GM12892 (cell line): ENCODE measurements around the gene PDE1C.
"Not testable (repeated sequence)": the region's sequence is repeated elsewhere in the genome, so short reads cannot be mapped to it uniquely, and the experiment has no call there.

Source experiments
- DNase-seq: peaks from one replicate; pipeline ENCODE4 v3.0.0; 2011; ENCODE audit not compliant: insufficient read length
- FAIRE-seq: peaks from 2 replicates; lab custom pipeline; 2011; peaks lifted over from hg19 to GRCh38; lab: Jason Lieb, UNC
- POLR2A ChIP-seq: IDR thresholded peaks from 2 replicates; pipeline ENCODE4 v1.6.1; 2011; ENCODE audit warnings: low read depth, low read length, control low read depth
- POLR2AphosphoS5 ChIP-seq: IDR thresholded peaks from 2 replicates; pipeline ENCODE4 v1.6.1; 2011; ENCODE audit warnings: low read depth, low read length, control low read depth
- TAF1 ChIP-seq: IDR thresholded peaks from 2 replicates; pipeline ENCODE4 v1.6.1; 2011; ENCODE audit warnings: low read depth, mild to moderate bottlenecking, control low read depth, low read length, borderline replicate concordance

The PDE1C gene

GRCh38 chr7:31864646-31865045 is 205.6 kb downstream of the PDE1C start:
- DNase-seq (no peak), FAIRE-seq (no peak)
- TF ChIP-seq POLR2A (no peak), POLR2AphosphoS5 (no peak), TAF1 (no peak)

DNA sequence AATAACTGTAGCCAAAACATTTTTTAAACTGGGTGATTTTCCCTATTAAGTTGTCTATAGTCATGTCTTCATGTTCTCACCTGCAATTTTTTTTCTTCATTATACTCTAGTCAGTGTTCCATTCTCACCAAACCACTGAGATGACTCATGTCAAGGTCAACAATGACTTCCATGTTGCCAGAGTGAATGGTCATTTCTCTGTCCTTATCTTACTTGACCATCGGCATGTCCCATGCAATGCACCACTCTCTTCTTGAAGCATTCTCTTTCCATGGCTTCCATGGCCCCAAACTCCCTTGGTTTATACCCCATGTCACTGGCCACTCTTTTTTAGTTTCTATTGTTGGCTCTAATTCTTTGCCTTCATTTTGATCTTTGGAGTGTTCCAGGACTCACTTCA is 209.3 kb downstream of the PDE1C start:
- DNase-seq = no peak
- no peak for FAIRE-seq
- TF ChIP-seq POLR2AphosphoS5 (no peak), TAF1 (no peak), POLR2A (no peak)

GRCh38 chr7:31858055-31858454 is 212.2 kb downstream of the PDE1C start:
- no peak for DNase-seq
- no peak for FAIRE-seq
- TF ChIP-seq POLR2AphosphoS5 = no peak
- TF ChIP-seq TAF1 = no peak
- TF ChIP-seq POLR2A = no peak

DNA sequence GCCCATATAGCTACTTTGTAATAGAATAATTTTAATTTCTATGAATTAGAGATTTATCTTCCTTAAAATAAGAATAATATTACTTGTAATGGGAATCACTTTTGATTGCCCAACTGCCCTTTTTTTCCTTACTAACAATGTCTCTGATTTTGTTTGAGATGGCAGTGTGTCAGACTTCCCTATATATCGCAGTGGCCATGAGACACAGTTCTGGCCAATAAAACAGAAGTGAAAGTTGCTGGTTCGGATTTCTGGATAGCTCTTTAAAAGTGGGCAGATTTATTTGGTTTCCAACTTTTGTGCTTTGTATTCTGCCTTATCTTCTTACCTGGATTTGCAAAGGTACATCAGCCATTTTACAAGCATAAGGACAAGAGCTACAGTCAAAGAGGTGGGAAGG is 213.0 kb downstream of the PDE1C start:
- FAIRE-seq (no peak), DNase-seq (no peak)
- TF ChIP-seq POLR2AphosphoS5 (no peak), POLR2A (no peak), TAF1 (no peak)

DNA sequence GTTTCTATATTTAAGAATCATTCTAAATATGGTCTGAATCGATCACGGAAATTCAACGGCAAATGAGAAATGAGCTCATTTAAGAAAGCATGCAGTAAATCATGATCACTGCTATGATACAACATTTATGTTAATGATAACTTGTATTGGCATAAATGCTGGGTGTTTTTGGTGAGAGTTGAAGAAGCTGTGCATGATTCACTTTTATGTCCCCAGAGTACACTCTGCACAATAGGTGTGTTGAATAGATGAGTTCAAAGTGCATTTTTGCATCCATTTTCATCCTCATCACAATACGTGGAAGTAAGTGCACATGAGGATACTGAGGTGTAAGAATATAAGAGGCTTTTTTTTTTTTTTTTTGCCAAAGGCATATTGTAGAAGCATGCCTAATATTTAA is 213.9 kb downstream of the PDE1C start:
- TF ChIP-seq POLR2A = no peak
- TF ChIP-seq POLR2AphosphoS5 = no peak
- TF ChIP-seq TAF1 = no peak
- DNase-seq = no peak
- no peak for FAIRE-seq

DNA sequence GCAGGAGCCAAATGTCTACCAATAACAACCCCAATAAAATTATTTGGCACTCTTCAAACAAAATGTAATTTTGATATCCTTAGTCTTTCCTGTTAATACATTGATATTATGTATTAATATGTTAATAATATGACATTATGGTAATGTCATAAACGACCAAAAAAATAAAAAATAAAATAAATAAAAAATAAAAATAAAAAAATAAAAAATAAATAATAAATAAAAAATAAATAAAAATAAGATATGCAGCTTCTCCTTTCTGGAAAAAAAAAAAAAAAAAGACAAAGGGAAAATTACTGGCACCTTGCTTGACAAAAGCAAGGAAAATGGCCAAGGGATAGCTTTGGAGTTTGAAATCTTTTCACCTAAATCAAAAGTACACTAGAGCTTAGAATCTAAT is 214.7 kb downstream of the PDE1C start:
- DNase-seq (no peak), FAIRE-seq (no peak)
- no peak for TF ChIP-seq POLR2A
- TF ChIP-seq POLR2AphosphoS5 = no peak
- TF ChIP-seq TAF1 = no peak

GRCh38 chr7:31853380-31853779 is 216.8 kb downstream of the PDE1C start:
- DNase-seq (no peak), FAIRE-seq (no peak)

DNA sequence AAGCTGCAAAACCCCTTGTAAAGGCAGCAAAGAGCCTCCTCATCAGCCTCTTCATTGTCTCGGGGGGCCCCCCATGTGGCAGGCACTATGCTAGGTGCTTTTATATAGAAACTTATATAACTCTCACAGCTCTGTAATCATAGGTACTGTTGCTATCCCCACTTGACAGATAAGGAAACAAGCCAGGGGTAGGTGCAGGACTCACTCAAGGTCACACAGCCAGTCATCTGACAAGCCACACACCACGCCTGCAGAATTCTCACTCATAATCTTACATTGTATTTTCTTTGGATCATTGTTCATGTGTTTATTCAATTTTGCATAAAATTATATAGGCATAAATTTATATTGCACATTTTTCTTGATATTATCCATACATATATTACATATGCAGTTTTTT is 217.7 kb downstream of the PDE1C start:
- DNase-seq (no peak), FAIRE-seq (no peak)
- no peak for TF ChIP-seq POLR2AphosphoS5
- TF ChIP-seq TAF1 = no peak
- TF ChIP-seq POLR2A = no peak

More at GRCh38 chr7:31853380-31853779, 216.8 kb downstream of the PDE1C start:
- TF ChIP-seq TAF1 (no peak), POLR2AphosphoS5 (no peak), POLR2A (no peak)

DNA sequence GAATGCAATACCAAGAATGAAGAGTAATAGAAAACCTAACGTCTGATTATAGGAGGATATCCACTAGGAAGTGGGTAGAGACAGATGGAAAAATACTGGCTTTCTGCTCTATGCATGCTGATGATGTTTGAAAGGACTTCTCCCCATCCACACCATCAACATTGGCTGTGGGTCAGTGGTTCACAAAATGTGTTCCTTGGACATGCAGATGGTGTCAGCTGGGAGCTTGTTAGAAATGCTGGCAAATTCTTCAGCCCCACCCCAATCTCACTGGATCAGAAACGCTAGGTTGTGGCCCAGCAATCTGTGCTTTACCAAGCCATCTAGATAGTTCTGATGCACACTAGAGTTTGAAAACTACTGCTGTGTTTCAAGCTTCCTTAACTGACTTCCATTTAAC is 219.1 kb downstream of the PDE1C start:
- no peak for DNase-seq
- no peak for FAIRE-seq
- TF ChIP-seq POLR2A (no peak), POLR2AphosphoS5 (no peak), TAF1 (no peak)

DNA sequence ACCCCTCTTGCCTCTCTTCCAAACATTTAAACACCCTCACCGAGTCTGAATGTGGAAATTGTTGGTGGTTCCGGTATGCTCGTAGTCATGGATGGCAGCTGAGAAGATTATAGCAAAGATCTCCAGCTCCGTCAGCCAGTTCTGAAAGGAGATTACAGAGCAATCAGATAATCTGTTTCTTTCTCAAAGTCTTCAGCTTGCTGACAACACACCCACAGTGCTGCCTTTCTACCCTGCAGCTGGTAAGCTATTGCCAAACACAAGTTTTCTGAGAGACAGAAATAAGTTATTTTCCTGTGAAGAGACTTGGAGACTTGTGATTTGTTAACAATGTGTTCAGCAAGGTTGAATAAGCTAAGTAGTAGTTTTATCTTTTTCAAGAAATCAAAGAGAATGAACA is 219.6 kb downstream of the PDE1C start:
- TF ChIP-seq POLR2A = no peak
- TF ChIP-seq TAF1 = no peak
- TF ChIP-seq POLR2AphosphoS5 = no peak
- DNase-seq (no peak), FAIRE-seq (no peak)

DNA sequence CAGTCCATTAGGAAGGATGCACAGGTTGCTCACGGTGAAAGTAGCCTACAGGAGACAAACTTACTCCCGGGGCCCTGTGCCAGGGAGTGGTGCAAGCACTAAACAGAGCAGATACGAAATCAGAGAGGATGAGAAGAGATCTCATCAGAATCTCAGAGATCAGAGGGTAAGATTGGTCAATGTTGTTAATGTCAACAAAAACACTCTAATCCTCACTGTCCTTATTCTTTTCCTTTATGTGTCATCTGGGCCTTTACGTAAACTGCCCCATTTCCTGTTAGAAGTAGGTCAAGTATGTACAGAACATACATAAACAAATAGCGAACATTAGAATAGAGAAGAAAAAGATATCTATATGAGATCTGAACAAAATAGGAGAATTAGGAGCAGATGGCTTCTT is 220.1 kb downstream of the PDE1C start:
- FAIRE-seq = no peak
- TF ChIP-seq POLR2A = no peak
- TF ChIP-seq TAF1 = no peak
- no peak for TF ChIP-seq POLR2AphosphoS5
- DNase-seq = no peak

GRCh38 chr7:31835471-31835870 is 234.7 kb downstream of the PDE1C start:
- TF ChIP-seq POLR2A (no peak), TAF1 (no peak), POLR2AphosphoS5 (no peak)
- no peak for DNase-seq
- no peak for FAIRE-seq

- not testable (repeated sequence) for FAIRE-seq, DNase-seq
Observed at GRCh38 chr7:31833625-31834024, 236.6 kb downstream of the PDE1C start.
